Caco-2 (cell line): ENCODE measurements around the gene MAP7D1. TPM values are rescaled to one million over a fixed set of nuclear protein-coding genes. Genes with fewer than 3 reads are reported as not detected.

Experiments
- BruUV-seq: library from RNA; stranded (reverse); fragments of 400-500 nt; replicated peaks from 2 replicates; lab custom pipeline; 2021; lab: Mats Ljungman, UMichigan
- CTCF ChIA-PET: fragments of 300-600 bp; sonication (Branson Sonifier 250); formaldehyde crosslinking; loops from one replicate; lab custom pipeline; 2022; ENCODE audit warnings: antibody characterized with exemption; lab: Charles Lee
- POLR2A ChIA-PET: fragments of 300-600 bp; sonication (Branson Sonifier 250); formaldehyde crosslinking; loops from one replicate; lab custom pipeline; 2022; ENCODE audit warnings: antibody characterized with exemption; lab: Charles Lee
- DNase-seq, 2 experiments: peaks; one replicate each; pipeline versions ENCODE4 v3.0.0 to v3.0.0-alpha.2; 2020 to 2022
- H3K27me3 ChIP-seq: replicated peaks from 2 replicates; pipeline ENCODE4 v1.6.0; 2011; ENCODE audit warnings: low read length; ENCODE audit not compliant: control insufficient read depth, insufficient read depth
- H3K36me3 ChIP-seq: 2 replicates; pipeline ENCODE4 v1.5.1; 2011; ENCODE audit warnings: low read length; ENCODE audit not compliant: control insufficient read depth, insufficient read depth
- H3K4me1 ChIP-seq: fragments of 250-450 bp; sonication (Bioruptor Pico); 2 replicates; pipeline ENCODE4 v1.5.1; 2020; ENCODE audit warnings: mild to moderate bottlenecking
- H3K4me3 ChIP-seq: 2 replicates; pipeline ENCODE4 v1.5.1; 2011; ENCODE audit warnings: low read depth, mild to moderate bottlenecking, control low read depth, low read length
- H3K9me3 ChIP-seq: fragments of 250-450 bp; sonication (Bioruptor Pico); 2 replicates; pipeline ENCODE4 v1.5.1; 2020; ENCODE audit warnings: mild to moderate bottlenecking, moderate library complexity
- H3K27ac Mint-ChIP-seq: one replicate; pipeline ENCODE4 v1.8.0; 2022; ENCODE audit warnings: mixed read lengths; ENCODE audit not compliant: unreplicated experiment
- H3K27me3 Mint-ChIP-seq: one replicate; pipeline ENCODE4 v1.8.0; 2022; ENCODE audit warnings: mixed read lengths; ENCODE audit not compliant: insufficient read depth, unreplicated experiment
- H3K36me3 Mint-ChIP-seq: one replicate; pipeline ENCODE4 v1.8.0; 2022; ENCODE audit warnings: mild to moderate bottlenecking, mixed read lengths; ENCODE audit not compliant: insufficient read depth, unreplicated experiment
- H3K4me1 Mint-ChIP-seq: one replicate; pipeline ENCODE4 v1.8.0; 2022; ENCODE audit warnings: low read depth, mixed read lengths; ENCODE audit not compliant: unreplicated experiment
- H3K4me3 Mint-ChIP-seq: one replicate; pipeline ENCODE4 v1.8.0; 2022; ENCODE audit warnings: mild to moderate bottlenecking, moderate library complexity, mixed read lengths; ENCODE audit not compliant: unreplicated experiment
- H3K9me3 Mint-ChIP-seq: one replicate; pipeline ENCODE4 v1.8.0; 2022; ENCODE audit warnings: mixed read lengths; ENCODE audit not compliant: unreplicated experiment
- CTCF ChIP-seq, 2 experiments: fragments of 200-600 bp in 1 of 2; IDR thresholded peaks; 1 replicate in 1 of 2; 2 replicates in 1 of 2; pipeline versions ENCODE4 v1.5.1 to v1.8.0; 2011 to 2022; ENCODE audit warnings: antibody characterized with exemption in 1 of 2, control low read depth in 1 of 2, inconsistent platforms in 1 of 2, low read depth in 1 of 2, low read length in 1 of 2, mild to moderate bottlenecking in 1 of 2, moderate library complexity in 1 of 2; ENCODE audit not compliant: insufficient read depth in 1 of 2, severe bottlenecking in 1 of 2, unreplicated experiment in 1 of 2
- intact Hi-C: fragments of 100-400 bp; cut with micrococcal nuclease; formaldehyde crosslinking; loops from one replicate; pipeline ENCODE4 v1.10.0; 2022; ENCODE audit not compliant: unreplicated experiment
- total RNA-seq: library from RNA; stranded (reverse); gene quantifications from 2 replicates; pipeline ENCODE4 v1.2.3, GENCODE V29; 2022

MAP7D1 gene
- total RNA-seq, 1 experiment from 2014 or later, result 37.7 TPM

DNA sequence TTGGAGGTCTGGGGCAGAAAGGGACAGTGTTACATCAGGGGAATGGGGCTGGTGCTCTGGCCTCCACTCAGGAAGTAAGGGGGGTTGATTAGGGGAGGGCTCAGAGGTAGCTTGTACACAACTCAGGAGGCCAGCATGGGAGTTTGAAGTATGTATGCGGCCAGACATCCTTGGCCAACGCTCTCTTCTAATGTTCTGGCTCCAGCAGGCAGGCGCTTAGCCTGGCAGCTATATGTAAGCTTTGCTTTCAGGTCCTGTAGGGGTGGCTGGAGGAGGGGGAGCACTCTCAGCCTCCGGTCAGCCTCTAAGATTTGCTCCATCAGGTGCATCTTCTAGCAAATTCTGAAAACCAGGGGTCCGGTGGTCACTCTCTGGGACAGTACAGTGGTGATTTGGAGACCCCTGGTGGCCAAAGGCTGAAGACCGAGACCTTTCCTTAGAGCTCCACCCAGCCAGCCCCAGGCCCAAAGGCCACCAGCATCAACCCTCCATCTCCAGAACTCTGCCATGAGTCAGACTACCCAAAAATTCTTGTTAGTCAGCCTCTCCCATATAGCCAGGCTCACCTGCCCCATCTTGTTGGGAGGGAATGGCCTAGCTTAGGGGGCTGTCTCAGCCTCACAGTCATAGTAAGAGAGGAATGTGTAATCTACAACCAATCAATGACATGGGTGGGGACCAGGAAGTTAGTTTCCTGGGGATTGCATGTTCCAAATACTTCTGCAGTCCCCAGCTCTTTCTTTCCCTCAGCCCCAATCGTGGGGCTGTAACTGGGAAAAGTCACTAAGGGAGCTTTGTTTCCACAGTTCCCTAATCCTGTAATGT lies 21.2 kb upstream of the MAP7D1 start:
- peak; percentile 49 to 66 for DNase-seq
- Mint-ChIP-seq H3K4me3 (no peak overlapping the region), H3K36me3 (peaks cover 5% of the 10 kb centered on the region), H3K27ac (no peak overlapping the region), H3K4me1 (no peaks in the 10 kb centered on the region), H3K27me3 (no peaks in the 10 kb centered on the region), H3K9me3 (no peaks in the 10 kb centered on the region)
- Histone ChIP-seq H3K4me3 (no peak overlapping the region), H3K4me1 (no peaks in the 10 kb centered on the region), H3K27me3 (no peaks in the 10 kb centered on the region), H3K36me3 (no peaks in the 10 kb centered on the region), H3K9me3 (no peaks in the 10 kb centered on the region)
- CTCF ChIA-PET, result interaction anchor here (0.7 to 2.3 kb wide), 6 partner anchors 10 to 38 kb away, joined by 3 to 14 read pairs (median 6); partner anchors contain the start of gene TRAPPC3
- no TSS peak for BruUV-seq
- intact Hi-C loops, result loop anchor here (1.0 kb wide), 1 partner anchor 35 kb away; no protein-coding TSS in a partner anchor
- POLR2A ChIA-PET, result no interaction called here
- peak; percentile 66 to 69 for TF ChIP-seq CTCF (IDR thresholded peaks at IDR 0.05; ENCODE audit: insufficient read depth in 1 of 2, low read depth in 1 of 2, low read length in 1 of 2, severe bottlenecking in 1 of 2, unreplicated experiment in 1 of 2)

- intact Hi-C loops, result no loop called here
- no peaks in the 10 kb centered on the region for H3K9me3 Mint-ChIP-seq
- ChIA-PET CTCF (interaction anchor here (0.7 to 2.3 kb wide), 6 partner anchors 10 to 38 kb away, joined by 3 to 14 read pairs (median 6); partner anchors contain the start of gene TRAPPC3), POLR2A (no interaction called here)
- no peaks in the 10 kb centered on the region for H3K4me1 Mint-ChIP-seq
- no peaks in the 10 kb centered on the region for H3K4me1 ChIP-seq
- no peaks in the 10 kb centered on the region for H3K27me3 Mint-ChIP-seq
- no peak overlapping the region for H3K27ac Mint-ChIP-seq
- DNase-seq, result no peak
- H3K36me3 ChIP-seq, result no peaks in the 10 kb centered on the region
- TF ChIP-seq CTCF (IDR thresholded peaks at IDR 0.05; ENCODE audit: insufficient read depth in 1 of 2, low read depth in 1 of 2, low read length in 1 of 2, severe bottlenecking in 1 of 2, unreplicated experiment in 1 of 2), result no peak
- peaks cover 11% of the 10 kb centered on the region for H3K36me3 Mint-ChIP-seq
- BruUV-seq, result no TSS peak
- no peak overlapping the region for H3K4me3 Mint-ChIP-seq
- no peaks in the 10 kb centered on the region for H3K9me3 ChIP-seq
- no peak overlapping the region for H3K4me3 ChIP-seq
- no peaks in the 10 kb centered on the region for H3K27me3 ChIP-seq
Observed at GRCh38 chr1:36135330-36135667, 20.7 kb upstream of the MAP7D1 start.

DNA sequence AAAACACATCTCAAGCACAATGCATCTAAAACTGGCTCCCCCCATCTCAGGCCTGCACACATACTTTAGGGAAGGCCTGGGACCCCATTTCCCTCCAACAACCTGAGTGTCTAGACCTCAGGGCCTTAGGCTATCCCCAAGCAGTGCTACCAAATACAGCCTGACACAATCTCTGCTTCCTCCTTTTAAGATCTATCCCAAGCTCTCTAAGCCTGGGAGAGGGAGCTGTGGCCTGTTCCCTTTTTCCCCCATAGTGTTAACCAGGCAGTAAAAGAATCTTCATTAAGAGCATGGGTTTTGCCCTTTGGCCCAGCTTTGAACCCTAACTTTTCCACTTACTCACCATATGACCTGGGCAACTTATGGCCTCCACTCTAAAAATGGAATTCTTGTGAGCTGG lies 20.2 kb upstream of the MAP7D1 start:
- Mint-ChIP-seq H3K9me3 (no peaks in the 10 kb centered on the region), H3K4me1 (no peaks in the 10 kb centered on the region), H3K36me3 (peaks cover 14% of the 10 kb centered on the region), H3K27me3 (no peaks in the 10 kb centered on the region), H3K4me3 (no peak overlapping the region), H3K27ac (no peak overlapping the region)
- TF ChIP-seq CTCF (IDR thresholded peaks at IDR 0.05; ENCODE audit: insufficient read depth in 1 of 2, low read depth in 1 of 2, low read length in 1 of 2, severe bottlenecking in 1 of 2, unreplicated experiment in 1 of 2), result no peak
- Histone ChIP-seq H3K36me3 (no peaks in the 10 kb centered on the region), H3K4me1 (no peaks in the 10 kb centered on the region), H3K4me3 (no peak overlapping the region), H3K9me3 (no peaks in the 10 kb centered on the region), H3K27me3 (no peaks in the 10 kb centered on the region)
- intact Hi-C loops, result no loop called here
- ChIA-PET POLR2A (no interaction called here), CTCF (interaction anchor here (2.3 kb wide), 1 partner anchor 39 kb away, joined by 14 read pairs; no protein-coding TSS in a partner anchor)
- BruUV-seq, result no TSS peak
- DNase-seq, result no peak
